Retinal pigment epithelial cell (primary cell): ENCODE measurements around the gene ATP13A3.

ENCODE experiments used
- DNase-seq: peaks from one replicate; pipeline ENCODE4 v3.0.0-alpha.2; 2010; ENCODE audit warnings: low read depth
- H3K4me3 ChIP-seq: 2 replicates; pipeline ENCODE4 v1.5.1; 2011; ENCODE audit warnings: mild to moderate bottlenecking, low read length, control low read depth, moderate library complexity
- TF ChIP-seq, protein P1 (sequence below): conservative IDR thresholded peaks from 2 replicates; pipeline ENCODE4 v1.5.1; 2011; ENCODE audit warnings: low read depth, low read length, control low read depth, inconsistent platforms

ATP13A3 gene

DNA sequence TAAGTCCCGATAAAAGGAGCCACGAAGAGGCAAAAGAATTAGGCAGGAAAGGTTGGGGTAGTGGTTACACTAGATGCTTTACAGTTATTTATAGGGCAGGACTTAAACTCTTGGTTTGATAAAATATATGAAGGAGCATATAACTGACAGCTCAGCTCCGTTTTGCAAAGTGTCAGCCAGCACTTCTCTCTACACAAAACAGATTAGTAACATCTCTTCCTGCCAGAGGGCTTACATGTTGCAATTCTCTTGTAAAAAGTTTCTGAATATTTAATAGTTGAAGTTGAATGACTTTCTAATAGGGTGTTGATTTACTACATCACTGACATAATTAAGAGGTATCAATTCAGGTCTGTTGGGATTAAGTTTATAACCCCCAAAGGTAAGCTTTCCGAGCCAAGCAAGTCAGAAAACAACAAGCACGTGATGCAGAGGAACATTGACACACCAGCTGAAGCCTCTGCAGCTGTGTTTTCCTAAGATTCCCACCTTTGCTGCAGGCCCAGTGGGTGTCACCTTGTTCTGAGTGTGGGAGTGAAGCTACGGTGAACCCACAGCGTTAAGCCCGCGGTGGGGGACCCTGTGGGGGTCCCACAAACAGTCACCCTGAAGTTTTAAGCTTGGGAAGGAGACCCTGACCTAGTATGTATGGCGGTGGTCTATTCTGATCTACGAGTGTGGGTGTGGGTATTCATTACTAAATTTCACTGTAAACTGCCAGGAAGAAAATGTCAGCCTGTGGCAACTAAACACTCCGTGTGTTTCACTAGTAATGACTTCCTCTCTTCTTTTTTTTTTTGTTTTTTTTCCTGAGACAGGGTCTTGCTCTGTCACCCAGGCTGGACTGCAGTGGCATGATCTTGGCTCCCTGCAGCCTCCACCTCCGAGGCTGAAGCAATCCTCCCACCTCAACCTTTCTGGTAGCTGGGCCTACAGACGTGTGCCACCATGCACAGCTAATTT is 22.0 kb upstream of the ATP13A3 start:
- DNase-seq = no peak
- TF ChIP-seq, protein P1, sequence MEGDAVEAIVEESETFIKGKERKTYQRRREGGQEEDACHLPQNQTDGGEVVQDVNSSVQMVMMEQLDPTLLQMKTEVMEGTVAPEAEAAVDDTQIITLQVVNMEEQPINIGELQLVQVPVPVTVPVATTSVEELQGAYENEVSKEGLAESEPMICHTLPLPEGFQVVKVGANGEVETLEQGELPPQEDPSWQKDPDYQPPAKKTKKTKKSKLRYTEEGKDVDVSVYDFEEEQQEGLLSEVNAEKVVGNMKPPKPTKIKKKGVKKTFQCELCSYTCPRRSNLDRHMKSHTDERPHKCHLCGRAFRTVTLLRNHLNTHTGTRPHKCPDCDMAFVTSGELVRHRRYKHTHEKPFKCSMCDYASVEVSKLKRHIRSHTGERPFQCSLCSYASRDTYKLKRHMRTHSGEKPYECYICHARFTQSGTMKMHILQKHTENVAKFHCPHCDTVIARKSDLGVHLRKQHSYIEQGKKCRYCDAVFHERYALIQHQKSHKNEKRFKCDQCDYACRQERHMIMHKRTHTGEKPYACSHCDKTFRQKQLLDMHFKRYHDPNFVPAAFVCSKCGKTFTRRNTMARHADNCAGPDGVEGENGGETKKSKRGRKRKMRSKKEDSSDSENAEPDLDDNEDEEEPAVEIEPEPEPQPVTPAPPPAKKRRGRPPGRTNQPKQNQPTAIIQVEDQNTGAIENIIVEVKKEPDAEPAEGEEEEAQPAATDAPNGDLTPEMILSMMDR = no peak

DNA sequence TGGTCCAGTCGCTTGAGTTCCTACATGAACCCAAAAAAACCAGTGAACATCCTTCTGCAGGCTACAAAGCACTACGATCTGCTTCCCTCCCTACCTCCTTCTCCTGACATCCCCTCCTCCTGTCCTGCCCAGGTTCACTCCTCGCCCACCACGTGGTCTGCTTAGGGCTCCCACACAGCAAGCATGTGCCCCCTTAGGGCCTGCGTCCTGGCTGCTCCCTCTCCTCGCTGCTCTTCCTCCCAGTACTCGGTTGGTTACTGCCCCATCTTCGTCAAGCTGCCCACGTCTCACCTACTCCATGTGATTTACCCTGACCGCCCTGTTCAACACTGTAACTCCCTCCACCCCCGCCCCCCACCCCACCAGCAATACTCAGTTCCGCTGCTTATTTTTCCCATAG is 20.8 kb upstream of the ATP13A3 start:
- no peak for DNase-seq
- TF ChIP-seq, protein P1 = no peak
- H3K4me3 ChIP-seq = no peak overlapping the region

More for the DNA sequence above, 22.0 kb upstream of the ATP13A3 start:
- no peak overlapping the region for H3K4me3 ChIP-seq

DNA sequence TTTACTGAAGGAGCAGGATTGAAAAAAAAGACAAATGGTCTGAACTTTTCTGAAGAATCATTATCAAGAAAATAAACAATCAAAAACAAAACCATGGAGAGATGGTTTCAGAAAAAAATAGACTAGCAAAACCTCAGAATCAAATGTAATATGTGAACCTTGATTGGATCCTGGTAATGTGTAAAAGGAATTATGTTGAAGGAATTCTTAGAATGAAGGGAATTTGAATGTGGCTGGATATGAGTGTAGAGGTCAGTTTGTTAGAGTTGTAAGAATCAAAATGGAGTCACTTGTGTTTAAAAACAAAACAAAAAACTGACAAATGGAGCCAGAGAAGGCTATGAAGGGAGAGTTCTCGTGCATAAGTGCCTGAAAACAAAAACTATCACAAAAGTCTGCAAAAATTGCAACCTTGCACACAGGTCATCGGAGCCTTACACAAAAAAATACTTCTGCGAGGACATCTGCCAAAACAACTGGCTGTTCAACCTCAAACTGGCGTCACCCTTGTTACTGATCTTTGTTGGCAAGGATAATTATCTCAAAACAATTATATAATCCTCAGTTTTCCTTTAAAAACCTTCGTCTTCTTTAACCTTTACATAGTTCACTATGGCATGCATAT is 19.1 kb upstream of the ATP13A3 start:
- H3K4me3 ChIP-seq = no peak overlapping the region
- TF ChIP-seq, protein P1 = no peak
- no peak for DNase-seq

DNA sequence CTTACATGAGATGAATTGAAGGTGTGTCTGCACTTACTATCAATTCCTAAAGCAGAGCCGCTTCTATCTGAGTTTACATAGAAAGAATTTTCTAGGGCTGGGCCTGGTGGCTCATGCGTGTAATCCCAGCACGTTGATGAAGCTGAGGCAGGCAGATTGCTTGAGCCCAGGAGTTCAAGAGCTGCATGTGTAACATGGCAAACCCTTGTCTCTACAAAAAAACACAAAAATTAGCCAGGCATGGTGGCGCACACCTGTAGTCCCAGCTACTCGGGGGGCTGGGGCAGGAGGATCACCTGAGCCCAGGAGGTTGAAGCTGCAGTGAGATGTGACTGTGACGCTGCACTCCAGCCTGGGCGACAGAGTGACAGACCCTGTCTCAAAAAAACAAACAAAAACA is 18.1 kb upstream of the ATP13A3 start:
- TF ChIP-seq, protein P1 = no peak
- DNase-seq = no peak
- H3K4me3 ChIP-seq = no peak overlapping the region

DNA sequence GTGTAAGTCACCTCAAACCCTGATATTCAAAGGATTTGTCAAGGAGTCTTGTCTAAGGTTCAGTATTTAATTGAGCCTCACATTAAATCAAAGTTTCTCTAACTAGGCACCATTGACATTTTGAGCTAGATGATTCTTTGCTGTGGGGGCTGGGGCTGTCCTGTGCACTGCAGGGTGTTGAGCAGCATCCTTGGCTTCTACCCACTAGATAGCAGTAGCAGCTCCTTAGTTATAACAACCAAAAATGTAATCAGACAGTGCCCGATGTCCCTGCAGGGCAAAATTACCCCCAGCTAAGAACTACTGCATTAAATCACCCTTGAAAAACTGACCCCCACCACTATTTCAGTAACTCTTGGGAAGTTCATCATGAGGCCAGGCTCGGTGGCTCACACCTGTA is 17.3 kb upstream of the ATP13A3 start:
- TF ChIP-seq, protein P1 = no peak
- no peak overlapping the region for H3K4me3 ChIP-seq
- DNase-seq = no peak

DNA sequence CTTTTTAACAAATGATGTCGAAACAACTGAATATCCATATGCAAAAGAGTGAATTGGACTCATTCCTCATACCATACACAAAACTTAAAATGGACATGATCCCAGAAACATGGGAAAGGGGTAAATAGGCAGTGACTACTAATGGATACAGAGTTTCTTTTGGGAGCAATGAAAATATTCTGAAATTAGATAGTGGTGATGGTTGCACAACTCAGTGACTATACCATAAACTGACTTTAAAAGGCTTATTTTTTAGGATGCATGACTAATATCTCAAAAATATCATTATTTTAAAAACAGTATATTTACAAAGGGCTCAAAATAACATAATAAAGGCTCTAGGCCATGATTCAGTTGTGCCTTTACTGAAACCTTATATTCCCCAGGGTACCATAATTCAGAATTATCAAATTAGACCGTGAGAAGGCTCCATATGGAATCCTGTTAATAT is 16.3 kb upstream of the ATP13A3 start:
- TF ChIP-seq, protein P1 = no peak
- DNase-seq = no peak
- H3K4me3 ChIP-seq = no peak overlapping the region
